ENCODE data around the gene RARA. TPM values are rescaled to one million over a fixed set of nuclear protein-coding genes. Genes with fewer than 3 reads are reported as not detected.

The RARA gene
- total and polyA plus RNA-seq, 2 of the 4 experiments (the other 2 are of a cell fraction) = 9.0 to 12.7 TPM

DNA sequence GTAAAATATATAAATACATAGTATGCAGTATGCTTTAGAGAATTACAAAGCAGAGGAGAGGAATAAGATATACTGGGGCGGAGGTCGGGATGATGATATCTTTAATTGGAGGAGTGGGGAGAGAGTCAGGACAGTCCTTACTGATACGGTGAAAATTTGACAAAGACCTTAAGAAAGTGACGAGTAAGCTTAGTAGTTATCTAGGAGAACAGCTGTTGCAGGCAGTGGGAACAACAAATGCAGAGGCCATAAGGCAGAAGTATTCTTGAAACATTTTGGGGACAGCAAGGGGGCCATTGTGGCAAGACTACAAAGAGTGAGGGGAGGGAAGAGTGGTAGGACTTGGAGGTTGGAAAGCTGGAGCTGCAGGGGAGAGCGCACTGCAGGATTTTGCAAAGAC, 43.6 kb upstream of the RARA start:
- dilution Hi-C loops (cut with HindIII; ENCODE audit: low sequenced_read_pairs, unreplicated experiment) = no loop called here
- no peak for ATAC-seq (ENCODE audit: low read depth)

More for the DNA sequence above, 43.6 kb upstream of the RARA start:
- Histone ChIP-seq H2BK15ac (ENCODE audit: low read depth, low read length) (no peak overlapping the region), H4K5ac (ENCODE audit: low read depth, low read length) (no peak overlapping the region), H2BK5ac (ENCODE audit: low read depth, low read length, poor library complexity, severe bottlenecking) (no peak overlapping the region), H3K79me1 (ENCODE audit: low read depth in 1 of 2, low read length in 2 of 2) (peaks cover 7 to 38% of the 10 kb centered on the region in 2 experiments; a peak in 3 of 4 replicates), H4K20me1 (ENCODE audit: insufficient read depth, low read length) (no peaks in the 10 kb centered on the region), H4K8ac (ENCODE audit: low read depth in 2 of 2, low read length in 2 of 2) (no peak overlapping the region), H3K9me1 (ENCODE audit: insufficient read depth, low read length) (peaks cover 8% of the 10 kb centered on the region; the same call in 1 of the 2 replicates), H3K36me3 (ENCODE audit: control insufficient read depth, insufficient read depth, low read length) (peaks cover 53% of the 10 kb centered on the region), H3K4ac (ENCODE audit: low read depth, low read length) (no peak overlapping the region), H3K9me3 (ENCODE audit: control insufficient read depth, insufficient read depth, low read length) (no peaks in the 10 kb centered on the region), H2BK120ac (ENCODE audit: low read depth, low read length) (no peak overlapping the region), H3K27ac (ENCODE audit: insufficient read depth, low read length) (no peak overlapping the region), H3K4me2 (ENCODE audit: low read depth, low read length) (no peak overlapping the region), H3K27me3 (ENCODE audit: control insufficient read depth, insufficient read depth, low read length) (no peaks in the 10 kb centered on the region), H2AK5ac (ENCODE audit: low read depth, low read length) (no peak overlapping the region), H3K23ac (ENCODE audit: low read depth, low read length) (no peak overlapping the region), H3K14ac (replicated peaks; ENCODE audit: low read depth, low read length) (no peak overlapping the region), H3K56ac (ENCODE audit: extremely low read depth, insufficient read depth, low read length) (no peak overlapping the region), H3K9ac (ENCODE audit: low read depth, low read length) (no peak overlapping the region), H3K4me1 (ENCODE audit: control insufficient read depth, insufficient read depth, low read length) (no peaks in the 10 kb centered on the region), H4K91ac (ENCODE audit: insufficient read depth, low read depth, low read length) (no peak overlapping the region), H2AK9ac (replicated peaks; ENCODE audit: low read depth, low read length, poor library complexity) (no peak overlapping the region), H3K4me3 (ENCODE audit: insufficient read depth, low read depth, low read length) (no peak overlapping the region), H2BK20ac (ENCODE audit: low read depth, low read length) (no peak overlapping the region), H2AFZ (replicated peaks; ENCODE audit: low read length, poor library complexity) (no peak overlapping the region), H3K18ac (ENCODE audit: low read depth, low read length) (no peak overlapping the region)
- intact Hi-C loops (cut with micrococcal nuclease) = no loop called here
- POLR2A ChIA-PET (ENCODE audit: unreplicated experiment) = no interaction called here
- 84% methylated on average over 4 of the region's 5 CpGs; no CpG with 5 or more reads in 1 of the 2 experiments for WGBS, 2 experiments (ENCODE audit: extremely low coverage in 2 of 2, insufficient read length in 1 of 2)
- in situ Hi-C loops (cut with MboI; ENCODE audit: low sequenced_read_pairs) = no loop called here
- BruUV-seq (replicated peaks) = no TSS peak
- CTCF ChIA-PET = interaction anchor here (0.6 kb wide), 1 partner anchor 19 kb away, joined by 3 read pairs; no protein-coding TSS in a partner anchor
- no peak for DNase-seq
- TF ChIP-seq CEBPB (IDR thresholded peaks at IDR 0.05; ENCODE audit: low read depth, low read length) (no peak), MAZ (IDR thresholded peaks at IDR 0.05; ENCODE audit: borderline replicate concordance, low read depth, low read length) (no peak), USF2 (IDR thresholded peaks at IDR 0.05; ENCODE audit: low read depth, low read length) (no peak)

All from IMR-90 (cell line).